GM18873 (cell line): Measurements from ENCODE around the gene CD209.
"Not testable (repeated sequence)": the region's sequence is repeated elsewhere in the genome, so short reads cannot be mapped to it uniquely, and the experiment has no call there.

Experiments
- ATAC-seq: cut with Tn5 transposase; IDR thresholded peaks from one replicate; pipeline ENCODE4 v1.9.1; 2021; ENCODE audit warnings: mild to moderate bottlenecking, moderate library complexity, moderate number of reproducible peaks; ENCODE audit not compliant: unreplicated experiment, low FRiP score

CD209 gene

DNA sequence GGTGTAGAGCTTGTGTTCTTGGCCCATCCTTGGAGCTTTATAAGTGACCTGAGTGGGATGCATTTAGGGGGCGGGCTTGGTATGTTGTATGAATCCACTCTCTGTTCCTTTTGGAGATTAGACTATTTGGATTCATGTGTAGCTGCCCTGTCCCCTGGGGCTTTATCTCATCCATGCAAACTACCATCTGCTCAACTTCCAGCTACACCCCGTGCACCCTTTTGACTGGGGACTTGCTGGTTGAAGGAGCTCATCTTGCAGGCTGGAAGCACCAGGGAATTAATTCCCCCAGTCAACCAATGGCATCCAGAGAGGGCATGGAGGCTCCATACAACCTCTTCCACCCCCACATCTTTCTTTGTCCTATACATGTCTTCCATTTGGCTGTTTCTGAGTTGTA lies 21.8 kb upstream of the CD209 start:
- no peak for ATAC-seq

DNA sequence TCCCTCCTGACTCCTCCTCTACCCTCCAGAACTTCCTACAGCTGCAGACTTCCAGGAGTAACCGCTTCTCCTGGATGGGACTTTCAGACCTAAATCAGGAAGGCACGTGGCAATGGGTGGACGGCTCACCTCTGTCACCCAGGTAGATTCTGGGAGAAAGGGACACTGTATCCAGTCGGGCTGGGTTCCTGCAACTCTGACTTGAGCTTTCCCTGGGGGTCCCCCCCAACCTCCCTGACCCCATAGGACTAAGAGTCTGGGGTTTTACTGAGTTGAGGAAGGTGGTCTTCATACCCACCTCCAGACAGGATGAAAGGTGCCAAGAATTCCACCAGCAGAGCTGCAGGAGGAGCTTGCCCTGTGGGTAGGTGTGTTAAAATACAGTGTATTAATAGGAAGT lies 20.2 kb upstream of the CD209 start:
- no peak for ATAC-seq

DNA sequence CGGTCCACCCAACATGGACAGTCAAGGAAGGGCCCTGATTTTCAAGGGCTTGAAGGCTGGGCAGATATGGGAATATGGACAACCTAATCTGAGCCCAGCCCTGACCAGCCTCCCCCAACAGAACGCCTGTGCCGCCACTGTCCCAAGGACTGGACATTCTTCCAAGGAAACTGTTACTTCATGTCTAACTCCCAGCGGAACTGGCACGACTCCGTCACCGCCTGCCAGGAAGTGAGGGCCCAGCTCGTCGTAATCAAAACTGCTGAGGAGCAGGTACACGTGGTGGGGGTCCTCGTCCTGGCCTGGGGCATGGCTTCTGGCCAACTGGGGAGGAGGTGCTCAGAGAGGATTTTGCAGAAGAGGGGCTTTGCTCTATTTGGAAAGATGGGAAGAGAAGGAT lies 19.2 kb upstream of the CD209 start:
- no peak for ATAC-seq

GRCh38 chr19:7765043-7765442 lies 17.7 kb upstream of the CD209 start:
- ATAC-seq: not testable (repeated sequence)

GRCh38 chr19:7764157-7764556 lies 16.8 kb upstream of the CD209 start:
- not testable (repeated sequence) for ATAC-seq

DNA sequence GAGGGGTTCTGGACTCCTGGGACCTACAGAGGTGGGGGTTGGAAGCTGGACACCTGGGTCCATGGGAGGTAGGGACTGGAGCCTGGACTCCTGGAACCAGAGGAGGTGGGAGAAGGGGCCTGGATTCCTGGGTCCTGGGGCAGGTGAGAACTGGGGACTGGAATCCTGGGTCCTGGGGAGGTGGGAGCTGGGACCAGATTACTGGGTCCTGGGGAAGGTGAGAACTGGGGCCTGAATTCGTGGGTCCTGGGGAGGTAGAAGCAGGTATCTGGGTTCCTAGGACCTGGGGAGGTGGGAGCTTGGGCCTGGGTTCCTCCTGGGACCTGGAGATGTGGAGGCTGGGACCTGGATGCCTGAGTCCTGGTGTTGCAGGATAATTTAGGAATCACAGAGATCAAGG lies 16.4 kb upstream of the CD209 start:
- ATAC-seq: no peak

GRCh38 chr19:7762719-7763293 lies 15.5 kb upstream of the CD209 start, which contains the start of gene CLEC4M:
Gene CLEC4M, plus strand, starts transcription at chr19:7763243. Its CDS starts 24 bp downstream, at chr19:7763267.
- ATAC-seq: no peak

DNA sequence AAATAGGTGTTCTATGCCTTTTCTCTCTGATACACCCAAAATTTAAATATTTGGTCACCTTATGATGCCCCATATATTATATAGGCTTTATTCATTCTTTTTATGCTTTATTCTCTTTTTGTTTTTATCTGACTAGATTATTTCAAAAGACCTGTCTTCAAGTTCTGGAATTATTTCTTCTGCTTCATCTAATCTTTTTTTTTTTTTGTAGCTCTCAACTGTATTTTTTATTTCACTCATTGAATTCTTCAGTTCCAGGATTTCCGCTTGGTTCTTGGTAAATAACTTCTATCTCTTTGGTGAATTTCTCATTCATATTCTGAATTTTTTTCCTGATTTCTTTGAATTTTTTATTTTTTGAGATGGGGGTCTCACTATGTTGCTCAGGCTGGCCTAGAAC lies 11.8 kb upstream of the CD209 start:
- no peak for ATAC-seq

DNA sequence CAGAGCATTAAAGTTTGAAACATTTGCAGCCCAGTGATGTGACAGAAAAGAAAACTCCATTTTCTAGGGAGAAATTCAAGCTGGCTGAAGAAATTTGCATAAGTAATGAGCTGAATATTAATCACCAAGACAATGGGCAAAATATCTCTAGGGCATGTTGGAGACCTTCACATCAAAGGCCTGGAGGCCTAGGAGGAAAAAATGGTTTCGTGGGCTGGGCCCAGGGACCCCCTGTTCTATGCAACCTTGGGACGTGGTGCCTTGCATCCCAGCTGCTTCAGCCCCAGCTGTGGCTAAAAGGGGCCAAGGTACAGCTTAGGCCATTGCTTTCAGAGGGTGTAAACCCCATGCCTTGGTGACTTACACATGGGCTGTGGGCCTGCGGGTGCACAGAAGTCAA lies 10.0 kb upstream of the CD209 start:
- ATAC-seq: no peak

DNA sequence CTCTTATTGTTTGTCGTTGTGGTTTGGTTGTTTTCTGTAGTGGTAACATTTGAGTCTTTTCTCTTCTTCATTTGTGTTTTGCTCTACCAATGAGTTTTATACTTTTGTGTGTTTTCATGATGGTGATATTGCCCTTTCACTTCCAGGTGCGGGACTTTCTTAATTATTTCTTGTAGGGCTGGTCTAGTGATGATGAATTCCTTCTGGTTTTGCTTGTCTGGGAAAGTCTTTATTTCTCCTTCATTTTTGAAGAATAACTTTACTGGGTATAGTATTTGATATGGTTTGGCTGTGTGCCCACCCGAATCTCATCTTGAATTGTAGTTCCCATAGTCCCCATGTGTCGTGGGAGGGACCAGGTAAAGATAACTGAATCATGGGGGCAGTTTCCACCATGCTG lies 8.9 kb upstream of the CD209 start:
- no peak for ATAC-seq

- no peak for ATAC-seq
Measured at GRCh38 chr19:7751157-7751783, 3.9 kb upstream of the CD209 start.

DNA sequence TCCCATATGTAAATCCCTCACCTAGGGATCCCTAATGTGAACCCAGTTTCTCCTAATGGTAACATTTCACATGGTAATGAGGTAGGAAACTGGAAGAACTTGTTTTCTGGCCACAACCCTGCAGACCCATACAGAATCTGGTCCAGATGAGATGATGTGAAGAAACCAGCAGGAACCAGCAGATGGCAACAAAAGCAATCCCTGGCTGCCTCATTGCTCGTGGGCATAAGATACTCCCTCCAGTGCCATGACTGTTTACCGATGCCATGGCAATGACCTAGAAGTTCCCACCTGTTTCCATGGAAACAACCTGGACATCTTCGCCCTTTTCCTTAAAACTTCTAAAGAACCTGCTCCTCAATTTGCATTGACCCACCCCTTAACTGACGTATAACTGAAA lies 1.4 kb upstream of the CD209 start:
- no peak for ATAC-seq

DNA sequence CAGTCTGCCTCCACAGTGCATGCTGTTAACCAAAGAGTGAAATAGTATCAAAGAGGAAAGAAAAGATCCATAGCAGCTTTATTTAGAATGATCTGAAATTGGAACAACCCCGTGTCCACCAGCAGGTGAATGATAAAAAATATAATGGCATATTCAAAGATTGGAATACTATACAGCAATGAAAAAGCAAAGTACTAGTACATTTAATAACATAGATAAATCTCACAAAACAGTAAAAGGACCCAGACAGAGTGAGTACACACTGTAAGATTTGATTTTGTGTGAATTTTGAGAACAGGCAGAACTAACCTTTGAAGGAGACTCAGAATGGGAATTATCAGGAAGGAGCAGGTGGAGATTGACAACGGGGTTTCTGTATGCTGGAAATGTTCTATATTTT lies 837 bp upstream of the CD209 start:
- no peak for ATAC-seq

GRCh38 chr19:7746306-7746705 lies 1.0 kb downstream of the CD209 start:
- ATAC-seq: not testable (repeated sequence)

DNA sequence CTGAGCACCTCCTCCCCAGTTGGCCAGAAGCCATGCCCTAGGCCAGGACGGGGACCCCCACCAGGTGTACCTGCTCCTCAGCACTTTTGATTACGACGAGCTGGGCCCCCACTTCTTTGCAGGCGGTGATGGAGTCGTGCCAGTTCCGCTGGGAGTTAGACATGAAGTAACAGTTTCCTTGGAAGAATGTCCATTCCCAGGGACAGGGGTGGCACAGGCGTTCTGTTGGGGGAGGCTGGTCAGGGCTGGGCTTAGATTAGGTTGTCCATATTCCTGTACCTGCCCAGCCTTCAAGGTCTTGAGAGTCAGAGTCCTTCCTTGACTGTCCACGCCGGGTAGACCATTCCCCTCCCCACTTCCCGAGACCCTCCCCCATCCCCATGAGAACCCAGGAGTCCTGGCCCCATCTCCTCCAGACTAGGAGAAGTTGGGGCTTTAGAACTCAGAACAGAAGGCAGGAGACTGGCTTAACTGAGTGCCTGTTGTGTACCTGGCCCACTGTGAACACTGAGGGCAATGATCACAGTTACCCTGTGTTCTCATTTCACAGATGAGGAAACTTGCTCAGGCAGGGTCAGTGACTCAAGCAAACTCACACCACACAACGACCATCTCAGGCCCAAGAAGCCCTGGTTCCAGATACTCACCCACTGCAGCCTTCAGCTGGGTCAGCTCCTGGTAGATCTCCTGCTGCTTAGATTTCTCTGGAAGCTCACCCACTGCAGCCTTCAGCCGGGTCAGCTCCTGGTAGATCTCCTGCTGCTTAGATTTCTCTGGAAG lies 2.3 kb downstream of the CD209 start:
- ATAC-seq: no peak

GRCh38 chr19:7744199-7744786 lies 3.0 kb downstream of the CD209 start:
- no peak for ATAC-seq

- ATAC-seq: no peak
Measured at GRCh38 chr19:7743425-7743841, 3.9 kb downstream of the CD209 start.

GRCh38 chr19:7742991-7743390 lies 4.3 kb downstream of the CD209 start:
- ATAC-seq: no peak

DNA sequence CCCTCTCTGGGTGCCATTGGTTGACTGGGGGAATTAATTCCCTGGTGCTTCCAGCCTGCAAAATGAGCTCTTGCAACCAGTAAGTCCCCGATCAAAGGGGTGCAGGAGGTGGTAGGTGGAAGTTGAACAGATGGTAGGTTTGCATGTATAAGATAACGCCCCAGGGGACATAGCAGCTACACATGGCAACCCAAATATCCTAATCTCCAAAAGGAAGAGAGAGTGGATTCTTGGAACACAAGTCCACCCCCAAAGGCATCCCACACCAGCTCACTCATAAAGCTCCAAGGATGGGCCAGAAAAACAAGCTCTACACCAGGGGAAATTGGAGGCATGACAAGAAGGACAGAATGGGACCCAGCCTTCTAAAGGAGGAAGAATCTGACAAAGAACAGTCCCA lies 4.8 kb downstream of the CD209 start:
- no peak for ATAC-seq

DNA sequence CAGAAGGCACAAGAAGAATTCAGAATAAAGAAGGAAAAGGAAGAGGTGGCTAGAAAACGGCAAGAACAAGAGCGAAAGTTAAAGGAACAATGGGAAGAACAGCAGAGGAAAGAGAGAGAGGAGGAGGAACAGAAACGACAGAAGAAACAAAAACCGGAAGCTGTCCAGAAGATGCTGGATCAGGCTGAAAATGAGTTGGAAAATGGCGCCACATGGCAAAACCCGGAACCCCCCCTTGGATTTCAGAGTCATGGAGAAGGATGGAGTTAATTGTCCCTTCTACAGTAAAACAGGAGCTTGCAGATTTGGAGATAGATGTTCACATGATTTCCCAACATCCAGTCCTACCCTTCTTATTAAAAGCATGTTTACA lies 6.7 kb downstream of the CD209 start:
- ATAC-seq: no peak
